Adipocyte (in vitro differentiated cells): ENCODE data around the gene CD163.

ENCODE experiments used
- DNase-seq: peaks from one replicate; pipeline ENCODE4 v3.0.0-alpha.2; 2015; ENCODE audit warnings: low read depth
- H3K27me3 ChIP-seq: replicated peaks from 2 replicates; pipeline ENCODE4 v1.7.0; 2013; ENCODE audit warnings: mild to moderate bottlenecking, low read length, moderate library complexity; ENCODE audit not compliant: control insufficient read depth, insufficient read depth
- H3K36me3 ChIP-seq: 2 replicates; pipeline ENCODE4 v1.7.0; 2013; ENCODE audit warnings: low read length, mild to moderate bottlenecking, moderate library complexity; ENCODE audit not compliant: control insufficient read depth, insufficient read depth, severe bottlenecking
- H3K4me1 ChIP-seq: 2 replicates; pipeline ENCODE4 v1.7.0; 2013; ENCODE audit warnings: mild to moderate bottlenecking, low read length, moderate library complexity; ENCODE audit not compliant: control insufficient read depth, insufficient read depth
- H3K4me3 ChIP-seq: 2 replicates; pipeline ENCODE4 v1.7.0; 2013; ENCODE audit warnings: mild to moderate bottlenecking, low read length, moderate library complexity
- H3K9ac ChIP-seq: 2 replicates; pipeline ENCODE4 v1.7.0; 2013; ENCODE audit warnings: mild to moderate bottlenecking, low read length, moderate library complexity
- H3K9me3 ChIP-seq: 2 replicates; pipeline ENCODE4 v1.7.0; 2013; ENCODE audit warnings: mild to moderate bottlenecking, low read length, moderate library complexity; ENCODE audit not compliant: control insufficient read depth

Gene CD163

GRCh38 chr12:7496451-7496850, 7.1 kb downstream of the CD163 start:
- Histone ChIP-seq H3K9me3 (no peaks in the 10 kb centered on the region), H3K4me1 (peaks cover 25% of the 10 kb centered on the region), H3K27me3 (no peaks in the 10 kb centered on the region), H3K4me3 (no peak overlapping the region), H3K9ac (no peak overlapping the region), H3K36me3 (no peaks in the 10 kb centered on the region)
- no peak for DNase-seq

GRCh38 chr12:7495136-7495535, 8.4 kb downstream of the CD163 start:
- H3K9ac ChIP-seq = no peak overlapping the region
- H3K4me1 ChIP-seq = peaks cover 14% of the 10 kb centered on the region
- no peaks in the 10 kb centered on the region for H3K36me3 ChIP-seq
- H3K4me3 ChIP-seq = no peak overlapping the region
- no peaks in the 10 kb centered on the region for H3K27me3 ChIP-seq
- H3K9me3 ChIP-seq = no peaks in the 10 kb centered on the region
- DNase-seq = no peak

GRCh38 chr12:7493006-7493405, 10.6 kb downstream of the CD163 start:
- no peaks in the 10 kb centered on the region for H3K36me3 ChIP-seq
- DNase-seq = no peak
- peaks cover 2% of the 10 kb centered on the region for H3K4me1 ChIP-seq
- H3K4me3 ChIP-seq = no peak overlapping the region
- no peak overlapping the region for H3K9ac ChIP-seq
- H3K27me3 ChIP-seq = no peaks in the 10 kb centered on the region
- no peaks in the 10 kb centered on the region for H3K9me3 ChIP-seq

- H3K9ac ChIP-seq = no peak overlapping the region
- DNase-seq = no peak
- H3K4me1 ChIP-seq = no peaks in the 10 kb centered on the region
- no peaks in the 10 kb centered on the region for H3K27me3 ChIP-seq
- no peak overlapping the region for H3K4me3 ChIP-seq
- no peaks in the 10 kb centered on the region for H3K36me3 ChIP-seq
- H3K9me3 ChIP-seq = no peaks in the 10 kb centered on the region
These were observed 17.1 kb downstream of the CD163 start for GRCh38 chr12:7486512-7486911.

- no peaks in the 10 kb centered on the region for H3K27me3 ChIP-seq
- H3K9ac ChIP-seq = no peak overlapping the region
- H3K4me3 ChIP-seq = no peak overlapping the region
- H3K36me3 ChIP-seq = no peaks in the 10 kb centered on the region
- H3K4me1 ChIP-seq = peaks cover 2% of the 10 kb centered on the region
- no peaks in the 10 kb centered on the region for H3K9me3 ChIP-seq
- no peak for DNase-seq
These were observed 18.5 kb downstream of the CD163 start for GRCh38 chr12:7485095-7485494.

GRCh38 chr12:7483343-7483742, 20.2 kb downstream of the CD163 start:
- H3K36me3 ChIP-seq = no peaks in the 10 kb centered on the region
- no peak overlapping the region for H3K4me3 ChIP-seq
- no peaks in the 10 kb centered on the region for H3K9me3 ChIP-seq
- peaks cover 6% of the 10 kb centered on the region for H3K4me1 ChIP-seq
- no peak overlapping the region for H3K9ac ChIP-seq
- no peak for DNase-seq
- H3K27me3 ChIP-seq = no peaks in the 10 kb centered on the region

GRCh38 chr12:7479771-7480170, 23.8 kb downstream of the CD163 start:
- no peaks in the 10 kb centered on the region for H3K36me3 ChIP-seq
- H3K9me3 ChIP-seq = no peaks in the 10 kb centered on the region
- no peak overlapping the region for H3K4me3 ChIP-seq
- H3K27me3 ChIP-seq = no peaks in the 10 kb centered on the region
- peak overlapping the region; percentile 45 for H3K9ac ChIP-seq
- H3K4me1 ChIP-seq = peaks cover 6% of the 10 kb centered on the region
- DNase-seq = peak; percentile 12

GRCh38 chr12:7472060-7472459, 31.5 kb downstream of the CD163 start:
- no peak for DNase-seq
- Histone ChIP-seq H3K4me3 (no peak overlapping the region), H3K4me1 (no peaks in the 10 kb centered on the region), H3K27me3 (no peaks in the 10 kb centered on the region), H3K9ac (no peak overlapping the region), H3K36me3 (no peaks in the 10 kb centered on the region), H3K9me3 (no peaks in the 10 kb centered on the region)

GRCh38 chr12:7460375-7461259, 43.0 kb downstream of the CD163 start:
- no peak overlapping the region for H3K9ac ChIP-seq
- peak; percentile 81 for DNase-seq
- H3K27me3 ChIP-seq = no peaks in the 10 kb centered on the region
- H3K4me3 ChIP-seq = no peak overlapping the region
- no peaks in the 10 kb centered on the region for H3K9me3 ChIP-seq
- H3K36me3 ChIP-seq = no peaks in the 10 kb centered on the region
- no peaks in the 10 kb centered on the region for H3K4me1 ChIP-seq

GRCh38 chr12:7459973-7460372, 43.6 kb downstream of the CD163 start:
- H3K9ac ChIP-seq = no peak overlapping the region

GRCh38 chr12:7451756-7452155, 51.8 kb downstream of the CD163 start:
- H3K9ac ChIP-seq = no peak overlapping the region
- H3K27me3 ChIP-seq = no peaks in the 10 kb centered on the region
- H3K36me3 ChIP-seq = no peaks in the 10 kb centered on the region
- no peaks in the 10 kb centered on the region for H3K4me1 ChIP-seq
- H3K4me3 ChIP-seq = no peak overlapping the region
- DNase-seq = no peak
- no peaks in the 10 kb centered on the region for H3K9me3 ChIP-seq

More at GRCh38 chr12:7459973-7460372, 43.6 kb downstream of the CD163 start:
- Histone ChIP-seq H3K4me3 (no peak overlapping the region), H3K27me3 (no peaks in the 10 kb centered on the region), H3K9me3 (no peaks in the 10 kb centered on the region), H3K36me3 (no peaks in the 10 kb centered on the region), H3K4me1 (no peaks in the 10 kb centered on the region)
- DNase-seq = no peak

GRCh38 chr12:7450667-7451066, 52.9 kb downstream of the CD163 start:
- Histone ChIP-seq H3K27me3 (no peaks in the 10 kb centered on the region), H3K9me3 (no peaks in the 10 kb centered on the region), H3K36me3 (no peaks in the 10 kb centered on the region), H3K4me3 (no peak overlapping the region), H3K4me1 (no peaks in the 10 kb centered on the region), H3K9ac (no peak overlapping the region)
- DNase-seq = no peak
